Stimulated activated CD4-positive, alpha-beta T cell treated with anti-CD3 and anti-CD28 coated beads, Interleukin-15, amount 100 ng/mL, for 48 hours (primary cell): Measurements from ENCODE around the gene ATP5F1D.

Experiments
- DNase-seq, 2 donors: peaks; one replicate each; pipeline ENCODE4 v3.0.0-alpha.2; 2020; ENCODE audit warnings: low read depth in 2 of 2

The ATP5F1D gene

DNA sequence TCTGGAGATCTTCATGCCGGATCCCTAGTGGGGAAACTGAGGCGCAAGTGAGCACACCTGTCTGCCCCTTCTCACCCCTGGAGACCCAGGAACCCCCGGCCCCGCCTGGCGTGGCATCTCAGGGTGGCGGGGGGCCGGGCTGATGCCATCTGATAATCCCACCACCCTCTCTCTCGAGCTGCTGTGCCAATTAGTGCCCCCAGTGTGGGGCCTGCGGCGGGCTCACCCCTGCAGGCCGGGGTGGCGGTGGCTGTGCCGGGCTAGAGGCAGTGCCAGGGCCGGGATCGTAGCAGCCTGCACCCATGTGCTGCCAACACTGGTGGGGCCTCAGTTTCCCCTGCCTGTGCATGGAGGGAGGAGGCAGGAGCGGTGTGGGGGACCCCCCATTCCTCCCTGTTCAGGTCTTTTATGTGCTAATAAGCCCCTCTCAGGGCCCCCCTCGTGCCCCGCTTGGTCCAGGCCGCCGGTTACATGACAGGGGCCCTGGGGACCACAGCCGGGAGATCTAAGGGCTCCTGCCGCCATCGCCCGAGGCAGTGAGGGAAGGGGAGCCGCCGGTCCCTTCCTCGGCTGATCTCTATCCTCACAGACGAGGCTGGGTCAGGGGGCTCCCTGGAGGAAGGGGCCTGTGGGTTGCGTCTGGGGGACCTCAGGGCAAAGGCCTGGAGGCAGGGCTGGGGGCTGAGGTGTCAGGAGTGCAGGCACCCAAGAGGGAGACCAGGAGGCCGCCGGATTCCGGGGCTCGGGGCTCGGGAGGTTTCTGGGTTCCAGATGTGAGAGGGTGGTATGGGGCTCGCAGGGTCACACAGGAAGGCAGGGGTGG is 52.4 kb downstream of the ATP5F1D start:
- no peak for DNase-seq
